Lower lobe of right lung (tissue), 2 donors: ENCODE results near the gene SEMA3D. TPM values are rescaled to one million over a fixed set of nuclear protein-coding genes. Genes with fewer than 3 reads are reported as not detected.
A peak's percentile ranks its signal among the peaks of the same experiment; 100 is the strongest.

ENCODE experiments used
- ATAC-seq, 2 donors: fragments of 200-7000 bp; cut with Tn5 transposase; one replicate each; pipeline ENCODE4 v1.9.1; 2020 to 2022; ENCODE audit warnings: mild to moderate bottlenecking in 2 of 2, moderate library complexity in 2 of 2
- DNase-seq: peaks from one replicate; pipeline ENCODE4 v3.0.0-alpha.2; 2020
- H3K27ac ChIP-seq: fragments of 200-600 bp; one replicate; pipeline ENCODE4 v1.8.0; 2022
- H3K27me3 ChIP-seq: fragments of 200-600 bp; one replicate; pipeline ENCODE4 v1.8.0; 2022; ENCODE audit warnings: low read depth
- H3K36me3 ChIP-seq: fragments of 200-600 bp; one replicate; pipeline ENCODE4 v1.8.0; 2022; ENCODE audit warnings: mild to moderate bottlenecking
- H3K4me1 ChIP-seq: fragments of 200-600 bp; one replicate; pipeline ENCODE4 v1.8.0; 2022
- H3K4me3 ChIP-seq: fragments of 200-600 bp; one replicate; pipeline ENCODE4 v1.8.0; 2022; ENCODE audit warnings: mild to moderate bottlenecking
- H3K9me3 ChIP-seq: fragments of 200-600 bp; one replicate; pipeline ENCODE4 v1.8.0; 2022
- intact Hi-C: fragments of 100-400 bp; cut with DNase I; formaldehyde crosslinking; loops from one replicate; pipeline ENCODE4 v1.11.0; 2022
- total RNA-seq: library from RNA; stranded (reverse); fragmentation: NEBNext Ultra II Directional; extraction: Animal tissue kit (Norgen Biotek cat#: 25700); gene quantifications from one replicate; pipeline ENCODE4 v1.2.1, GENCODE V29; 2021
- TF ChIP-seq, protein P1 (sequence below): fragments of 200-600 bp; IDR thresholded peaks from one replicate; pipeline ENCODE4 v1.8.0; 2022; ENCODE audit warnings: antibody characterized with exemption, mild to moderate bottlenecking
- donor health status: DM: no; HTN: yes; CAD: no; lungs with severe emphysema.

The SEMA3D gene
- total RNA-seq, 1 donor from 2014 or later: 8.0 TPM

DNA sequence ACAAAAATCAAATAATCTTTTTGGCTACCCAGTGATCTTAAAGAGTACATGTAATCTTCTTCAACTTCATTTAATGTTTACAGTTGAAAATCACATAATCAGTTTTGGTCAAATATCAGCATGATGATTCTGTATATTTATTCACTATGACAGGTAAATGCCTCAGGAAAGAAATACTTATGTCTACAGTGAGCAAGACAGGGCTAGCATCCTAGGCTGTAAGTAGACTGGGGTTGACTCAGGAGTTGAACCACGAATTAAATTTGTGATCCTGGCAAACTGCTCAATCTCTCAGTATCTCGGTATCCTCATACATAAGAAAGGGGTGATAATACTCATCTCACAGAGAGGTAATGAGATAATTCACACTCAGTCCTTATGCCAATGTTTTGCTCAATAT is 71.8 kb downstream of the SEMA3D start:
- DNase-seq (no peak), ATAC-seq (no peak)
- Histone ChIP-seq H3K27ac (no peak overlapping the region), H3K27me3 (no peaks in the 10 kb centered on the region), H3K36me3 (no peaks in the 10 kb centered on the region), H3K4me1 (no peaks in the 10 kb centered on the region), H3K4me3 (no peak overlapping the region), H3K9me3 (no peaks in the 10 kb centered on the region)
- intact Hi-C loops: no loop called here
- TF ChIP-seq, protein P1, sequence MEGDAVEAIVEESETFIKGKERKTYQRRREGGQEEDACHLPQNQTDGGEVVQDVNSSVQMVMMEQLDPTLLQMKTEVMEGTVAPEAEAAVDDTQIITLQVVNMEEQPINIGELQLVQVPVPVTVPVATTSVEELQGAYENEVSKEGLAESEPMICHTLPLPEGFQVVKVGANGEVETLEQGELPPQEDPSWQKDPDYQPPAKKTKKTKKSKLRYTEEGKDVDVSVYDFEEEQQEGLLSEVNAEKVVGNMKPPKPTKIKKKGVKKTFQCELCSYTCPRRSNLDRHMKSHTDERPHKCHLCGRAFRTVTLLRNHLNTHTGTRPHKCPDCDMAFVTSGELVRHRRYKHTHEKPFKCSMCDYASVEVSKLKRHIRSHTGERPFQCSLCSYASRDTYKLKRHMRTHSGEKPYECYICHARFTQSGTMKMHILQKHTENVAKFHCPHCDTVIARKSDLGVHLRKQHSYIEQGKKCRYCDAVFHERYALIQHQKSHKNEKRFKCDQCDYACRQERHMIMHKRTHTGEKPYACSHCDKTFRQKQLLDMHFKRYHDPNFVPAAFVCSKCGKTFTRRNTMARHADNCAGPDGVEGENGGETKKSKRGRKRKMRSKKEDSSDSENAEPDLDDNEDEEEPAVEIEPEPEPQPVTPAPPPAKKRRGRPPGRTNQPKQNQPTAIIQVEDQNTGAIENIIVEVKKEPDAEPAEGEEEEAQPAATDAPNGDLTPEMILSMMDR: no peak

DNA sequence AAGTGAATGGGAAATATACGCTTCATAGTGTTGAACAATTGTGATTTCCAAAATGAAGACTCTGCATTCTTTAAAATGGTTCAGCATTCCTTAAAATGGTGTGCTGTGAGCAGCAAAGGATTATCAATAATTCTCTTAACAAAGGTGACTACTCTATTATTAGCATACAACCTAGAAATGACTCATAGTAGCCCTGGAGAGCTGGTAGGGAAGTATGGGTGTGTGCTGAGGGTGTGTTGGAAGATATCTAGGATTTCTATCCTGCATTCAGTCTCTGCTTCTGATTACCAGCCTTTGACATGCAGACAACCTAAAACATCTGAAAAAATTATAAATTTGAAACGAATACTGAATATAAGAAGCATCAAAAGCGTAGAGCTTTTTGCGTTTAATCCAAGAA is 72.5 kb downstream of the SEMA3D start:
- H3K36me3 ChIP-seq: no peaks in the 10 kb centered on the region
- no peaks in the 10 kb centered on the region for H3K4me1 ChIP-seq
- no peak overlapping the region for H3K4me3 ChIP-seq
- no peaks in the 10 kb centered on the region for H3K9me3 ChIP-seq
- no peak for ATAC-seq
- no peaks in the 10 kb centered on the region for H3K27me3 ChIP-seq
- TF ChIP-seq, protein P1: no peak
- H3K27ac ChIP-seq: no peak overlapping the region
- no peak for DNase-seq
- intact Hi-C loops: no loop called here

DNA sequence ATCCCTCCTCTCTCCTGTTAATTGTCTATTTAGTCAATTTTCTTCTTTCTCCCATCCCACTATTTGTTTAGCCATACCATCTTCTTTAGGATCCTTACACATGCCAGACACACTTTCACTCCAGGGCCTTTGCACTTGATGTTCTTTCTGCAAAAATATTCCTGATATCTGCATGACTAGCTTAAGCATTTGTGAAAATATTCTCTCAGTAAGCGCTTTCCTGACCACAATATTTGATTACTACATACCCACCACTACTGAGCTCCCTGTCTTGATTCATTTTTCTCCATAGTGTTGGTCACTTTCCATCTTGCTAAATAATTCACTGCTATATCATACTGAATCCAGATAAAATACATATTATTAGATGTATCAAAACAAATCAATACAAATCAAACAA is 75.1 kb downstream of the SEMA3D start:
- no peaks in the 10 kb centered on the region for H3K4me1 ChIP-seq
- H3K36me3 ChIP-seq: no peaks in the 10 kb centered on the region
- H3K9me3 ChIP-seq: no peaks in the 10 kb centered on the region
- intact Hi-C loops: no loop called here
- no peak overlapping the region for H3K27ac ChIP-seq
- TF ChIP-seq, protein P1: no peak
- ATAC-seq: no peak
- no peaks in the 10 kb centered on the region for H3K27me3 ChIP-seq
- DNase-seq: no peak
- no peak overlapping the region for H3K4me3 ChIP-seq

DNA sequence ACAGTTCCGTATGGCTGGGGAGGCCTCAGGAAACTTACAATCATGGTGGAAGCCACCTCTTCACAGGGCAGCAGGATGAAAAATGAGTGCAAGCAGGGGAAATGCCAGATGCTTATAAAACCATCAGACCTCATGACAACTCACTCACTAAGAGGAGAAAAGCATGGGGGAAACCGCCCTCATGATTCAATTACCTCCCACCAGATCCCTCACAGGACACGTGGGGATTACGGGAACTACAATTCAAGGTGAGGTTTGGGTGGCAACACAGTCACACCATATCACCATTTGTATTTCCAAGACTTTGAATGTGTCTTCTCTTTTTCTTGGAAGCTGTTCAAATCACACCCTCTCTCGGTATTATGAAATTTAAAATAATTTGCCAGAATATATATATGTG is 80.1 kb downstream of the SEMA3D start:
- ATAC-seq: no peak

DNA sequence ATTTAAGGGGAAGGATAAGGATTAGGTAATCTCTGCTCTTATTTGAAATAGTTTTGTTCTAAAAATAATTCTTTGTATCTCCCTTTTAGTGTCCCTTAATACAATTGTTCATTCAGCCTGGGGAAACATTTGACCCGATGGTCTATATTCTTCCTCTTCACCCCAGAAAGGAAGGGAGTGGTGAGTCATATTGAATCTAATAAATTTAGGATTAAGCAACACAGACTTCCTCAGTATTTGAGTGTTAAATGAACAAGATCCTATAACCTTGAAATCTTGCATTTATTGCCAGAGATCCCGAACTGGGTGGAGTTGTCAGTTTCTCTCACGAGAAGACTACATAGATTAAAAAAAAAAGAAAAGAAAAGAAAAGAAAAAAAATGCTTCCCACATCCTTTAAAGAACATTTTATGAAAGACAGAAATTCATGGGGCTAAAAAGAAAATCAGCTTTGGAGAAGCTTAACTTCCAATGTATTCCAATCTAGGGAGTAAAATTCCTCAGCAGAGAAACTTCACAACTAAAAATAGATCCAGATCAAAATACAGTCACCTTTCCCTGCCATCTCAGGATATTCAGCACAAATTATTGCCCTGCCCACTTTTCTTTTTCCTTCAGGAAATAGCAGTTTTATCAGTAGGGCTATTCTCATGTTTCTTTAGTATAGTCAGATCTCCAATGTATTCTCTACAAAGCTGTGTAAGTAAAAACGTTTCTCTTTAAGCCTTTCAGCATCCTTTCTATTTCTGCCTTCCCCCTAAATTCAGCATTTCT is 82.2 kb downstream of the SEMA3D start:
- Histone ChIP-seq H3K36me3 (no peaks in the 10 kb centered on the region), H3K9me3 (no peaks in the 10 kb centered on the region), H3K27ac (no peak overlapping the region), H3K27me3 (no peaks in the 10 kb centered on the region), H3K4me1 (no peaks in the 10 kb centered on the region), H3K4me3 (no peak overlapping the region)
- DNase-seq (no peak), ATAC-seq (peak in 1 of 2 donors; percentile 32)
- TF ChIP-seq, protein P1: no peak
- intact Hi-C loops: no loop called here

More for the DNA sequence above, 80.1 kb downstream of the SEMA3D start:
- intact Hi-C loops: no loop called here
- H3K27me3 ChIP-seq: no peaks in the 10 kb centered on the region
- H3K9me3 ChIP-seq: no peaks in the 10 kb centered on the region
- no peak overlapping the region for H3K4me3 ChIP-seq
- no peaks in the 10 kb centered on the region for H3K36me3 ChIP-seq
- no peak for DNase-seq
- TF ChIP-seq, protein P1: no peak
- no peak overlapping the region for H3K27ac ChIP-seq
- H3K4me1 ChIP-seq: no peaks in the 10 kb centered on the region
